Skeletal muscle tissue (tissue), 4 donors: ENCODE data around the gene PRIM1. TPM values are rescaled to one million over a fixed set of nuclear protein-coding genes. Genes with fewer than 3 reads are reported as not detected.

Experiments
- H3K27ac ChIP-seq: one replicate; pipeline ENCODE4 v1.7.0; 2013; ENCODE audit warnings: mild to moderate bottlenecking, low read depth, low read length, inconsistent platforms
- H3K27me3 ChIP-seq, 3 donors: one replicate each; pipeline ENCODE4 v1.7.0; 2013; ENCODE audit warnings: low read length in 3 of 3; ENCODE audit not compliant: control insufficient read depth in 3 of 3, insufficient read depth in 3 of 3
- H3K36me3 ChIP-seq, 3 donors: one replicate each; pipeline ENCODE4 v1.7.0; 2013; ENCODE audit warnings: low read length in 3 of 3; ENCODE audit not compliant: control insufficient read depth in 3 of 3, insufficient read depth in 3 of 3
- H3K4me1 ChIP-seq, 3 donors: one replicate each; pipeline ENCODE4 v1.7.0; 2013; ENCODE audit warnings: low read length in 3 of 3, mild to moderate bottlenecking in 3 of 3; ENCODE audit not compliant: control insufficient read depth in 3 of 3, insufficient read depth in 3 of 3
- H3K4me3 ChIP-seq, 3 donors: one replicate each; pipeline ENCODE4 v1.7.0; 2013; ENCODE audit warnings: low read length in 3 of 3
- H3K9ac ChIP-seq, 3 donors: one replicate each; pipeline ENCODE4 v1.7.0; 2013; ENCODE audit warnings: low read length in 3 of 3, mild to moderate bottlenecking in 3 of 3, moderate library complexity in 2 of 3, low read depth in 1 of 3
- H3K9me3 ChIP-seq, 3 donors: one replicate each; pipeline ENCODE4 v1.7.0; 2013; ENCODE audit warnings: low read length in 3 of 3; ENCODE audit not compliant: control insufficient read depth in 3 of 3
- total RNA-seq: library from RNA; depleted of rRNA; stranded (reverse); fragments of >200 nt; gene quantifications from one replicate; pipeline ENCODE4 v1.2.3, GENCODE V29; 2014
- donor health status: Osteomylitis.

The PRIM1 gene
- total RNA-seq, 1 donor from 2014 or later = 14.6 TPM

GRCh38 chr12:56684745-56685359 lies 67.3 kb downstream of the PRIM1 start:
- Histone ChIP-seq H3K36me3 (peaks cover under 1 to 4% (median 3%) of the 10 kb centered on the region in 3 donors), H3K27ac (peak overlapping the region; percentile 34), H3K4me1 (peaks cover 17 to 41% (median 35%) of the 10 kb centered on the region in 3 donors), H3K9me3 (no peaks in the 10 kb centered on the region), H3K4me3 (peak overlapping the region in 2 of 3 donors; percentile 51 to 61), H3K27me3 (no peaks in the 10 kb centered on the region), H3K9ac (peak overlapping the region; percentile 1 to 33 (median 10))

GRCh38 chr12:56682323-56682722 lies 69.8 kb downstream of the PRIM1 start:
- Histone ChIP-seq H3K9ac (no peak overlapping the region), H3K27ac (no peak overlapping the region), H3K4me1 (peaks cover 22 to 37% (median 28%) of the 10 kb centered on the region in 3 donors)

More at GRCh38 chr12:56682323-56682722, 69.8 kb downstream of the PRIM1 start:
- Histone ChIP-seq H3K4me3 (no peak overlapping the region), H3K36me3 (peaks cover 0 to 6% (median 2%) of the 10 kb centered on the region in 3 donors), H3K9me3 (no peaks in the 10 kb centered on the region), H3K27me3 (no peaks in the 10 kb centered on the region)

Other genes starting within 250 kb of the PRIM1 start
- 12.5 TPM for gene RBMS2, start 230.5 kb downstream of the PRIM1 start, total RNA-seq
- 18.8 TPM for gene BAZ2A, start 122.0 kb downstream of the PRIM1 start, total RNA-seq
- 580 TPM for gene ATP5F1B, start 106.3 kb downstream of the PRIM1 start, total RNA-seq
- gene PTGES3, start 64.0 kb downstream of the PRIM1 start, total RNA-seq = 85.1 TPM
- 910 TPM for gene NACA, start 27.0 kb downstream of the PRIM1 start, total RNA-seq
- gene HSD17B6, start 11.0 kb upstream of the PRIM1 start, total RNA-seq = not detected
- not detected for gene SDR9C7, start 182.1 kb upstream of the PRIM1 start, total RNA-seq
- gene RDH16, start 205.3 kb upstream of the PRIM1 start, total RNA-seq = 0.52 TPM